GM18909 (cell line): ENCODE results near the gene SGIP1.
A peak's percentile ranks its signal among the peaks of the same experiment; 100 is the strongest.

Experiments
- ATAC-seq: cut with Tn5 transposase; IDR thresholded peaks from one replicate; pipeline ENCODE4 v1.9.1; 2021; ENCODE audit warnings: mild to moderate bottlenecking; ENCODE audit not compliant: unreplicated experiment, poor library complexity

SGIP1 gene

DNA sequence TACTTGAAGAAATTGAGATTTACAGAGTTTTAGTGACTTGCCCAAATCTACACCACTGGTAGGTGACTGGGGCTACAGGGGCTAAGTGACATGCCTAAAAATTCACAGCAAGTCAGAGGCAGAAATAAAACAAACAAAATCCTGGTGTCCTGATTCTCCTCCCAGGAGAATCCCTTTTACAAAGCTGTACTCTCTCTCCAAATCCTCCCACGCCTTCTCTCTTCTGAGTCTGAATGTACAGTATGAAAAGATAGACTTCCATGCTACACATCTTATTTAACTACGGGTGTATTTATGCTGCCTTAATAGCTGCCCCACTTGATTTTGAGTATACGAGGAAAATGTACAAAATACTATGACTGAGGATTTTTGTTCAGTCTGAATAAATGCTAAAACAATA lies 65.4 kb downstream of the SGIP1 start:
- no peak for ATAC-seq

DNA sequence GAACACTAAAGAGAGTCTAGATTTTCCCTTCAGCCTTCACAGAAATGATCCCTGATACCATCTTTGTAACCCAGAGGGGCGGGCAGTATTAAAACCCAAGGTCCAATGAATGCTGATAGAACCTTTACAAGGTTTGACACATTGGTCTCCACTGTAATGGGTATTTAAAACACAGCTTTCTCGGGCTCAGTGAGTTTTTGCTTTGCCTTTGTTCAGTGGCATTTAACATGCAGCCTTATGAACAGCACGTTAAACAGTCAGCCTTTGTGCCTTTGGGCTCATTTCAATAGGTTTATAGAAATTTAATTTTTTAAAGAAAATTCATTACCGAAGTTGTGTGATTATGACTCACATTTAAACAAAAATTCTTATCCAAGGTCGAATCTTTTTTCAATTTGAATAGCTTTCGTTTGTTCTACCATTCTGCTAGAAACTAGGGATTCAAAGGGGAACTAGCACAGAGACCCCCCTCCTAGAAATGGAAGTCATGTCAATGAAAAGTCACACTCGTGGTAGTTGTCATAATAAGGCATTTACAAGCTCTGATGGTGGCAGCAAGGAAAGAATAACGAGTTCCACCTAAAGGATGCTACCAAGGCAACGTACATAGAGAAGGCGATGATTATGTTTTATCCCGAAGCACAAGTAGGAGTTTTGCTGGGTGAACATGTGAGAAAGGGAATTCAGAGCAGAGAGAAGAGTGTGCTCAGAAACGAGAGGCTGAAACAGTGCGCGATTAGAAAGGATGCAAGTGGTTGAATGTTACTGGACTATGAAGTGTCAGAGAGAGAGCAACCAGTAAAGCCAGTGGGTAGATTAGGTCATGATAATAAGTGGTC lies 66.2 kb downstream of the SGIP1 start:
- ATAC-seq = no peak

DNA sequence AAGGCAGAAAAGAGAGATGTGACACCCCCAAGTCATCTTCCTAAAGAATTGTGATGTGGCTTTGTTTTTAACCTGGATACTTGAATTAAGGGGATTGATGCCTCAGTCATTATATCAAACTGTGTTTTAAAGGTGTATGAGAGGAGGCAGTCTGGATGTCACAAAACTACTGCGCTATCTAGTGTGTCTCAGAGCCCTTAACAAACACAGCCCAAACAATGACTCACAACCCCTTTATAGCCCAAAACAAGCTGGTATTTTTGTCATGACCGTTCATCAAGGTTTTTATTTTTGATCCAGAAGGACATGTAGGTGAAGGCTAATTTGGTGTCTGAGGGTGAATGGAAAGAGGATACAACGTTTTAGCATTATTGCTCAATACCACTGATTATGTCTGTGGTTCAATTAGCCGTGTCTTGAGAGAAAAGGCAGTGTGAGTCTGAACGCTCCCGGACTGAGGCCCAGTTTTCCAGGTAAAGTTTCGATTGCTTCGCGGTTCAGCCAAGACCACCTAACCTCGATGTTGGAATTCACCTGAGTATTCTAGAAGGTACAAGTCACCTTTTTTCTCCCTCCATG lies 71.6 kb downstream of the SGIP1 start:
- ATAC-seq = no peak

DNA sequence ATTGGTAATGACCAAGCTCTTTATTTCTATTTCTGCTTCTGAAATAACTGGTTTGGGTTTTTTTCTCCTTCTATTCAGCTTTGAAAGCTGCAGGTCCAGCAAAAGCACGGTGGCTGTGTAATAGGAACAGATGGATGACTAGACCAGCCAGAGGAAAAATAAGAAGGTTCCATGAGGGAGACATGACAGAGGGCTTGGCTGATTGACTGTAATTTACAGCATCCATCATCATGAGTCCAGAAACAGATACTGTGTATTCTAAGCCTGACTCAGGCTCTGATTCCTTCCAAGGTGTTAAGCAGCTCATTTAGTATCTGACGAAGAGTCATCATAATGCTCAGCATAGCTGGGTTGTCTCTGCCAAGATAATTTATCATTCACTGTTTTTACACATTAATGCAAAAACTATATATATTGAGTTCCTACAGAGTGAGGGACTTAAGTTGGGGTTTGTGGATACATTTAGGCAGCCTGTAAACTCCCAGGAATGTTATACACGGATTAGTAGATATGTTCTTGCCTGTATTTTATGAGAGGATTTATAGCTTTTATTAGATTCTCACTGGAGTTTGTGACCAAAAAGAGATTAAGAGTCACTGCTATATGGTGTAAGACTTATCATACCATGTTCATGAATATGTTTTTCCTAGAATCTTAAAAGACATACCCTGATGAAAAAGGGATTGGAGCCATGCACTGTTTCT lies 72.6 kb downstream of the SGIP1 start:
- no peak for ATAC-seq

DNA sequence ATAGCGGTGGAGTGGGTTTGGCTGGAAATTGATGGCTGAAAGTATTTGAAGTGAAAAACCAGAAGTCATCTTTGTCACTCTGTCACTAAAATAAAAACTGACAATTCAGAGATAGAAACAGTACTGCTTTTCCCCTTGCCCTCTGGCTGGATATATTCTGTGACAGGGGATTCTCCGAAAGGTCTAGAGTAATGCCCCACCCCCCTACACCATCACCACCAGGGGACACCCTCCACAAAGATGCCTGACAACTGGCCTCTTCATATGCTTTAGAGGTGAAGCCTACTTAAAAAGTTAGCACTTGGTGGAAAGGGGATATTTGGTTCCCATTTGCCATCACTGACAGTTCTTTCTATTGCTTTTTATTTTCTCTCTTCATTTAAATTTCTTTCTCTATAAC lies 73.5 kb downstream of the SGIP1 start:
- ATAC-seq = no peak

DNA sequence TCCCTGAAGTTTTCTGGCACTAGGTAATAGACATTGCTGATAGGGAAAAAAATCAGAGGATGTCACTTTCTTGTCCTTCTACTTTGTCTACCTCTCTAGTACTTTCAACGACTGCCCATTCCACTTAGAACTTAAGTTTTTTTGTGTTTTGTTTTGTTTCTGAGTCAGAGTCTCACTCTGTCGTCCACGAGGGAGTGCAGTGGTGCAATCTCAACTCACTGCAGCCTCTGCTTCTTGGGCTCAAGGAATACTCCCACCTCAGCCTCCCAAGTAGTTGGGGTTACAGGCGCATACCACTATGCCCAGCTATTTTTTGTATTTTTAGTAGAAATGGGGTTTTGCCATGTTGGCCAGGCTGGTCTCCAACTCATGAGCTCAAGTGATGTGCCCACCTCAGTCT lies 79.2 kb downstream of the SGIP1 start:
- no peak for ATAC-seq

DNA sequence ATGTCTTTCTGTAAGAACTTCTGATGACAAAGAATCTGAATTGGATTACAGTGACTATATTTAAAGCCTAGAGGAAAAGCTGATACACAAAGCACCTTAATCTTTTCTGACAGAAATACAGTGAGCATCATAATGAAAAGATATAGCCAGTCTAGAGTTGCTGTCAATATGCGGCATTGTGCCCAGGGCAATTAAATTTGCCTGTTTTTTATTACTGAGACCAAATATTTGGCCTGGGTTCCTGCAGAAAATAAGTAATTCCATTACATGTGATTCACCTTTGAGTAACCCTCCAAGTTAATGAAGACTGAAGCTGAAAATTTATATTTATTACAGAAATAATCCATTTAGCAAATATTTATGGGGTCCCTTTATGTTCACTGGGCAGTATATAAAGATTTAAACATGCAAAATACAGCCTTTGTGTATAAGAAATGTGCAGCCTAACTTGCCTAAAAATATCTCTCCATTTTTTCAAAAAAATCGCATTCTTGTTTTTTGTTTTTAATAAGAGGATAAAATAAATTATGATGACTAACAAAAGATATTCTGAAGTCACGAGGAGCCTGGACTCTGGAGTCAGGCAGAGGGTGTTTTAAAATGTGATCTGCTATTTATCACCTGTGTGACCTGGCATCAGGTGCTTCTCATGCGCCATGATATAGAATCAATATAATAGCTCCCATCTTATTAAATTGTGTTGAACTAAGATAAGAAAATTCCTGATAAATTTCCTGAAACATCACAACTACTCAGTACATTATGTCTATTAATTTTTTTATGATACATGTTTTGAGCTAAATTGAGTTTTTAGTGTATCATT lies 83.6 kb downstream of the SGIP1 start:
- ATAC-seq = no peak

DNA sequence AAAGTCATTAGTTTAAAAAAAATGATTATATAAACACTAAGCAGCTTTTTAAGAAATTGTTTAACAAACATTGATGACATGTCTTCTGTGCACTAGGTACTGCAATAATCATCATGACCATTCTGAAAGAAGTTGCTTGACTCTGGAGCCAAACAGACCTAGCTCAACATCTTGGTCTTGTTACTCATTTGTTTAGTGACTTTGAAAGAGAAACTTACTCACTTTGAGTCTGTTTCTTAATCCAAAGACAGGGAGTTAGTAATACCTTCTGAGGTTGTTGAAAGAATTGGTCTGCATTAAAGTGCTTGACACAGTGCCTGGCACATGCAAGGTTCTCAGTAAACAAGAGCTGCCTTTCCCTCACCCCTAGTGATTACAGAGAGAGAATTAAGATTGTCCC lies 84.4 kb downstream of the SGIP1 start:
- no peak for ATAC-seq

DNA sequence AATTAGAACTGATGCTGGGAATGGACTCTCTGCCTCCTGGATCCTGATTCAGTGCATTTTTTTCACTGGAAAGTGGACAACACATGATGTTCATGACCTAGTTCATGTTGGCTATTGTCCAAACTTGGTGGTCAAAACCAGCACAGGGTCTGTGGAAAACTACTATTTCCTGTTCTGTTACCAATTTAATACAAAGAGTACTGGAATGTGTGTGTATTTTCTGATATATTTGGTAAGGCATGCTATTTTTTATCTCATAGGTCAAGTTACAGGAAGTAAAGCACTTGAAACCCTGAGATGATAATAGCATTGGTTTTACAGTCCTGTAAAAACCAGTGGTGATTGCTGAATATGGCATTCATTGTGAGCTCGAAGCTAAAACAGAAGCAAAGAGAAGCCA lies 89.9 kb downstream of the SGIP1 start:
- ATAC-seq = no peak

DNA sequence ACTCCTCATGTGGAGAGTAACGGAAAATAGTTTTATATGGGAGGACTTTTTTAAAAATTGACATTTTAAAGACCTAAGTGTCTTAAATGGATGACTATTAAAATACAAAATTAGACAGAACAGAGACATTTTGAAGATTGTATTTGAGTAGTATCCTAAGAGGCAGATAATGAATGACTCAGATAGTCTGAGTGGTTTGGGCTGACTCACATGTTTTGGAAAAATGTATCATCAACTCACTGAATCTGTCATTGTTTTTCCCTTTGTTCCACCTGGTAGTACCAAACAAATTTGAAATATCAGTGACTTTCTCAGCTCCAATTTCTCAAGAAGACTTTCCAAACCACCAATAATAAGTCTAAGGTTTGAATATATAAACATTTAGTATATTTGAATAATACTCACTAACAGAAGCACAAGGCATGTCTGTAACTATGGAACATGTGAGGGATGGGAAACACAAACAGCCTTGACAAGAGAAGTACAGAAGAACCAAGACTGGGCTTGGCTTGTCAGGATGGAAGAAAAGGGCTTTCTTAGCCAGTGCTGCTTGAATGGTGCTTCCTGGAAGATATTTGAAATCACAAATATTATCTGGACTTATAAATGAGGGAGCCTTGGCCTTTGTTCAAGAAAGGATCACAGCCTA lies 90.6 kb downstream of the SGIP1 start:
- no peak for ATAC-seq

DNA sequence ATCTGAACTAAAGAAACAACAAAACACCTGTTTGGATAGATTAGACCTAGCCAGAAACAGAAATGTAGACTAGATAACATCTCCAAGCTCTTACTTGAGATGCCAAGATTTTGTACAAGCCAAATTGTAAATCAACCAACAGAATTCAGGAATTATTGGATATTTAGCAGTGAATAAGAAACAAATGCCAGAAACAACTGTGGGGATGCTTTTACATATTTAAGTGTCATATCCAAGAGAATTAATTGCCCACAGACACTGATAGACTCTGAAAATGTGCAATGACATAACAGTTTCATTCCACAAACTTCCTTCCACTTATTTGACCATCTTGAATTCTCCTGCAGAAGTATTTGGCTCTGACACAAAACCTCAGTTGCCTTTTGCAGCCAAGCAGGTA lies 92.3 kb downstream of the SGIP1 start:
- no peak for ATAC-seq

DNA sequence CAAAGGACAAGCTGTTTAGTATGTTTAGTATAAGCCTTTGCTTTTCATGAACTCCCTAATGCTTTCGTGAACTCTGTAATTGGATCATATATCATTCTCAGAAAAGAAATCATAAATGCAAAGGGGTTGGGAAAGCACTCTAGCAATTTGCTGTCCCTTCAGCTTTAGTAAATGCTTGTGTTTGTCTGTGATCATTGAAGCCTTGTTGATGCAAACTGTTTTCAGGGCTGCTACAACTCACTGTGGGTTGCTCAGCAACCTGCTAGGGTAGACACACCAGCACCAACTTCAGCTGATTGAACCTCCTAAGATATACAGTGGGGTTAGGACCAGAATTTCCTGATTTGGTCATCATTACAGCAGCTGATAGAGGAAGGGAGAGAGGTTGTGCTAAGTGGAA lies 95.0 kb downstream of the SGIP1 start:
- ATAC-seq = no peak

DNA sequence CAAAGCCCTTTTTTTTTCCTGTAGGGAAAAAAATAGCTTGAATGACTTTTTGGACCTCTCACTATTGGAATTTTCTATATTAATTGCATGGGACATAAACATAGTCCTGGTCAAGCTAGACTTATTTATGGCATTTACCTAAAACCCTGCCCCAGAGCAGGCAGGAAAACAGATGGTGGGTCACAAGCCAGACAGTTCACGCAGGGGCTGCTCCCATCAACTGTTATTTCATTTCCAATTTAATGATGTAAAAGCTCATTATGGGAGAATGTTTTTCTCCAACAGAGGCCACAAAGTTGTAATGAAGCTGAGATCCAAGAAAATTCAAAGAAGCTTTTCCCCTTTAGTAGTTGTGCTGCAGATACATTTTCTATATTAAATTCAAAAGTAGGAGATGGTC lies 99.2 kb downstream of the SGIP1 start:
- no peak for ATAC-seq

DNA sequence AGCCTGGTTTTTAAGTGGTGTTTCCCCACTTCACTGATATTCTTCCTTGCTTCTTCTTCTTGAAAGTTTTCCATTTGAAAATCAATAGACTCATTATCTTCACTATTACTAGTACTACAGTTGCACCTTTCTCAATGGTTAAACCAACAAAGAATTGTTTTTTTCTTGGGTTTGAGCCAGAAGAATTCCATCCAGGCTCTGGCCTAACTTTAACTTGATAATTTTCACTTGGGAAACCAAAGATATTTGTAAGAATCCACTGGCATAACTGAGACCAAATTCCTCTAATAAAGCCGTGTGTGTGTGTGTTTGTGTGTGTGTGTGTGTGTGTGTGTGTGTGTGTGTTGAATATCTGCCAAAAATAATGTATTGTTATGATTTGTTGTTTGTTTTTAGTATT lies 103.2 kb downstream of the SGIP1 start:
- ATAC-seq = no peak

DNA sequence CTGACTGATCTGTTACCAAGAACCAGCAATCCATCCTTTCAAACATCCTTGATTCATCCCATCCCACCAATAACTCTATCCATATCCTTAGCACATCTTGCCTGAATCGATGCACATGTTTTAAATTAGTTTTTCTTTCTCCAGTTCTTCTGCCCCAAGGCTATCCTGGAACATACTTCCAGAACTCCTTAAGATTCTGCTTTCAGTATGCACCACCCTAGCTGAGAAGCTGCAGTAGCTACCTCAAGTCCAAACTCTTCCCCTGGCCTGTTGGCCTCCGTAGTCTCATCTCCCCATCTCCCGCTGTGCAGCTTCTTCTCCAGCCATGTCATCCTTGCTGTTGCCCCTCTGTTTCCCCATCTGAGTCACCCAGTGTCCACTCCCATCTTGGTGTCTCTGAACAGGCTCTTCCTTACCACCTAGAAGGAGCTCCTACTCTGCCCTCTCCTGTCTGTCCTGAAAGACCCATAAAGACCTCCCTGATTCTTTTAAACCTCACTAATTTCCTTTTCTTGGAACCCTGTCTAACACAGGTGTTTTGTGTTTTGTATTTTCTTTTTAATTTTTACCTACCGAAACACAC lies 108.0 kb downstream of the SGIP1 start:
- no peak for ATAC-seq

DNA sequence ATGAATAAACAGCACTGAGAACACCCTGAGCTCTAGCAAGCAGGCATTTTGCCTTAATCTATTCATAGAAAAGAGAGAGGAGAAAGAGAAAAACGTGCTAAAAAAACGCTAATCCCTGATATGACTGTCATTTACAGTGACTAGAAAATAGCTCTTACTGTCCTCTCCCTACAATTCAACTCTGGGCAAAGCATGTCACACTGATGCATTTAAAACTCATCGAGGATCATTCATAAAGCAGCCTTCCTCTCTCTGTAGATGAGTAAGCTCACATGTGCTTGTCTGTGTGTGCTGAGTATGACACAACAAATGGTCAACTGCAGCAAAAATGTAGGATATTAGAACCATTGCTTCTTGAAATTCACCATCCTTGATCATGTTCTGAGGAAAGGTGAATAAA lies 109.0 kb downstream of the SGIP1 start:
- ATAC-seq = no peak

DNA sequence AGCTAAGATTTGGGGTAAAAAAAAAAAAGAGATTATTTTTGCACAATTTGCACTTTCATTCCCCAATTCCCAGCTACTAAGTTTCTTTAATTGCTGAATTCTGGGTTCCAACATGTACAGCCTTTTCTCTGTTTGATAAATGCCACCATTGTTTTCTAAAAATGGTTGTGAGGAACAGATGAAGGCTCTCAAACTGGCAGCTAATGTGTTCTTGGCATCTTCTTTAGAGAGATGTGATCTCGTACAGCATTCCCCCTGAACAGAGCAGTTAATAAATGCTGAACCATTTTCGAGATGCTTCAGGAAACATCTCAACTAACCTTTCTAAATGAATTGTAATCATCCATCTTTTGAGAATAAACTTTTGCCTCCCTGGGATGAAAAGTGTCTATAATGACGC lies 110.4 kb downstream of the SGIP1 start:
- no peak for ATAC-seq

DNA sequence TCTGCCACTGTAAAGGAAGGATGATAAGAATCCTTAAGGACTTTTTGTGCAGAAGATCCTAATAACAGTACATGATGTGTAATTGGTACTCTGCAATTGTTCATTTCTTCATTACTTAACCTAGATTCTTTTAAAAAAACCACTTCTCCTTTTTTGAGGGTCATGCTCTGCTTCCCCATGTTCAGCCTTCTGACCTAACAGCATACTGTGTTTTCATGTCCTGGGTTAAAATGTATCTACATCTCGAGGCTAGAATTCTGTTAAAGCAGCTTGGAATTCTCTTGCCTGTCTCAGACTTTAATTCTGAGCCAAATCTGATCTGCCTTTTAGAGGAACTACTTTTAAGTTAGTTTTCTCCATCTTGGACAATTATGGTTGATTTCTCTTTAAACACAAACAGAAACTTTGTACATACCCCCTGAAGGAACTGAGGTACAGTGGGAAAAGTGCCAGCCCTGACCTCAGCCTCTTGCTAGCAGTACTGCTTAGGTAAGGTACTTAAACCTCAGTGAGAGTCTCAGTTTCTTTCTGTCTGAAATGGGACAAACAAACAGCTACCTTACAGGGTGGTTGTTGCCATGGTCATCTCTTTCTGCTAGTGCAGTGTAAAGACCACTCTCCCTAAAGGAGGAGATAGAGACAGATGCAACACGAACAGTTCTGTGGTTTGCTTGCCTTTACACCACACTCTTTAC lies 115.1 kb downstream of the SGIP1 start:
- ATAC-seq = peak; percentile 93

DNA sequence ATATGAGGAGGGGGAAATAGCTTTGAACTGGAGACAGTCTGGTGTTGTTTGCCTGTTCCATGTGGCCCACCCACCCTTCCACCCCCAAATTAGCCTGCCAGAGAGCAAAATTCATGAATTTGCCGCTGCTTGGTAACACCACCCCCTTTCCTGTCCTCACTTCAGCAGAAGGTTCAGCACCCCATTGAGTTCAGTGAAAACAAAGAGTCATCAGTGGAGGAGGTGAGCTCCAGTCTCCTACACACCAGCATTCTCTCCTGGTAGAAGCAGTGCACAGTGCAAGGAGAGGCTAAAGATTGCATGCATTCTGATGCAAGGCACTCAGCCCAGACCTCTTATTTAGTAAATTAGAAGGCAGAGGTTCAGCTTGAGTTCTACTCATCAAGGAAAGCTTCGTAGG lies 118.6 kb downstream of the SGIP1 start:
- no peak for ATAC-seq
